AG04449 (cell line): ENCODE results near the gene FHOD3.

Source experiments
- CTCF ChIA-PET: fragments of 350-600 bp; formaldehyde crosslinking; extraction: SDS; loops from one replicate; lab custom pipeline; 2021; ENCODE audit warnings: antibody characterized with exemption; lab: Yijun Ruan, JAX
- POLR2A ChIA-PET: fragments of 400-600, 350-600 bp; formaldehyde crosslinking; extraction: SDS; loops from one replicate; lab custom pipeline; 2020; ENCODE audit warnings: antibody characterized with exemption, inconsistent platforms; lab: Yijun Ruan, JAX
- DNase-seq: peaks from one replicate; pipeline ENCODE4 v3.0.0-alpha.2; 2010; ENCODE audit warnings: low read depth, low spot score
- H3K4me3 ChIP-seq: 2 replicates; pipeline ENCODE4 v1.5.1; 2011; ENCODE audit warnings: low read depth, mild to moderate bottlenecking, control low read depth, low read length
- CTCF ChIP-seq: IDR thresholded peaks from one replicate; pipeline ENCODE4 v1.5.1; 2011; ENCODE audit warnings: mild to moderate bottlenecking, moderate library complexity, low read length, control low read depth, inconsistent platforms; ENCODE audit not compliant: insufficient read depth; ENCODE audit errors: missing control alignments

Gene FHOD3

DNA sequence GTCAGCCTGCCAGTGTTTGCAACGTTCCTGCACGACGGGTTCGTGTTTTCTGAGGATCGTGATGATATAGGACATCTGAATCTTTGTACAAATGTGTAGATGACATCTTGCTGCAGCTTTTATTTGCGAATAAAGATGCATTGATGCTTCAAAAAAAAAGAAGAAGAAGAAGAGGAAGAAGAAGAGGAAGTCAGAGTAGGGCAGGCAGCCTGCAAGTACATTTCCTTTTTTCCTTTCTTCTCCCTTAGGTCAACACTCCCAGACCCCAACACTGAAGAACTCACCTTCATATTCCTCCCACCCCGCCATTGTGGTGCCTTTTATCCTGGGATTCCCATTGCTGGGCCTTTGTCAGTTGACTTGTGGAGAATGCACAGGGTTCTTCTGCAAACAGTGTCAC is 91.5 kb downstream of the FHOD3 start:
- ChIA-PET POLR2A (no interaction called here), CTCF (no interaction called here)
- H3K4me3 ChIP-seq = no peak overlapping the region
- no peak for TF ChIP-seq CTCF
- DNase-seq = no peak

DNA sequence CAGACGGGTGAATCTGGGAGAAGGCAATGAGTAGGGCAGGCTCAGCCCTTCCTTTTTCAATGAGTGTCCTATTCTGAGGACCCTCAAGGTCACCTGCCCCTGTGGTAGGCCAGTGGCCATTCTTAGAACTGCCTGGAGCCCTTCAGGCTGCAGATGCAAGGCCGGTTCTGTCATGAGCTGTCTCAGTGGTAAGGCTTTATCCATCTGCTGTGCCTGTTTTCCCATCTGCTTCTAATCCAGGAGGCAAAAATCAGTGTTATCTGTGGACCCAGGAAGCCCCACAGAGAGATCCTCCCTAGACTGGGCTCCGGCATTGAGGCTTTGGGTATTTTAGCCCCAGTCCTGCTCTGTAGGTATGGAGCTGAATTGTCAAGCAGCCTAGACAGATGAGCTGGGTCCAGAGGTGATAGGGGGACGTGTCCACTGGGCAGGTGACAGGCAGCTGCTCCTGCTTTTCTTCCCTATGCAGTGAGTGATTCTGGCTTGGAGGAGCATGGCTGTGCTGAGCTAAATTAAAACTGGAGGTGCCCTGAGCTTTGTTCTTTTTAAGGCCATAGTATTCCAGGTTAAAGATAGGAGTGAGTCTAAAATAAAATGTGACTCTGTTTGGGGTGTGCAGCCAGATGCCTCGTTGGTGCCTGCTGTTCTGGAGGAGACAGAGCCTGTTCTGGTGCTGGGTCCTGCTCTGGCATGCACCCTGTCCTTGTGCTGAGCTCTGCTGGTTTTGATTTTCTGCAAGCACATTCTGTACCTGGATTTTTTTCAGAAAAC is 92.5 kb downstream of the FHOD3 start:
- ChIA-PET POLR2A (no interaction called here), CTCF (interaction anchor here (1.5 kb wide), 1 partner anchor 18 kb away, joined by 3 read pairs; no protein-coding TSS in a partner anchor)
- DNase-seq = no peak

DNA sequence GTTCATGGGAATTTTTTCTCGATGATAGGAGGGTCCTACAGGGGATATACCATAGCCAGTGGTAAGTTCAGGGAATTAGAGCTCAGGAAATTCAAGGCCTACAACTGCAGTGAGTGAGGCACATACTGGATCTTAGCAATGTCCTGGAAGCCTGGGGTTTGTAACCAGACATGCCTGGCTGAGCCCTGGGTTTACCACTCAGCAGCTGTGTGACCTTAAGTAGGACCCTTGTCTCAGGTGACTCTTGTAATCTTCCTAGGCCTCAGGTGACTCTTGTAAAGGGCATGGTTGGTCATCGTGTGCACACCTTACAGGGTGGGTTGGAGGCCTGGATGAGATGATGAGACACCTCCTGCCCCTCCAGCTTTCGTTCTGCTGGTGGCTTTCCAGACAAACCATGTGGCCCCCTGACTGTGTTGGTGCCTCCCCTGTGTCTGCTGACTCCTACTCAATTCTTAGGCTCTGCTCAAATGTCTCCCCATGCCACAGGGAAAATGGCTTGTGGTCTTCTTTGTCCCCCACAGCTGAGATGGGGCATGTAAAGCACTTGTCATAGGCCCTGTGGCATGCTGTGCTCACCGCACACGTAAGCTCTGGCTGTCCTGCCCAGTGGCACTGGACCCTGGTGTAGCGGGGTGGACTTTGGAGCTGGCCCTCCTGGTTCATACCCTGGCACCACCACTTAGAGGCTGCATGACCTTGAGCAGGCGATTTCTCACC is 94.1 kb downstream of the FHOD3 start:
- ChIA-PET CTCF (interaction anchor here (0.7 to 2.5 kb wide), 4 partner anchors 14 to 94 kb away, joined by 3 to 13 read pairs (median 4); partner anchors contain the start of gene FHOD3), POLR2A (no interaction called here)
- DNase-seq = no peak
- TF ChIP-seq CTCF = no peak
- no peak overlapping the region for H3K4me3 ChIP-seq

More for the DNA sequence above, 92.5 kb downstream of the FHOD3 start:
- no peak overlapping the region for H3K4me3 ChIP-seq
- no peak for TF ChIP-seq CTCF

- no peak overlapping the region for H3K4me3 ChIP-seq
- no peak for TF ChIP-seq CTCF
- DNase-seq = no peak
- ChIA-PET CTCF (interaction anchor here (0.7 to 2.5 kb wide), 4 partner anchors 13 to 94 kb away, joined by 3 to 13 read pairs (median 4); partner anchors contain the start of gene FHOD3), POLR2A (interaction anchor here (0.6 to 0.7 kb wide), 2 partner anchors 262 to 796 kb away, joined by 3 read pairs; no protein-coding TSS in a partner anchor)
Measured at GRCh38 chr18:36392164-36392978, 94.9 kb downstream of the FHOD3 start.

- POLR2A ChIA-PET = no interaction called here
- H3K4me3 ChIP-seq = no peak overlapping the region
- no peak for DNase-seq
- CTCF ChIA-PET = interaction anchor here (1.1 to 2.5 kb wide), 3 partner anchors 12 to 67 kb away, joined by 3 to 13 read pairs (median 4); no protein-coding TSS in a partner anchor
- TF ChIP-seq CTCF = no peak
Measured at GRCh38 chr18:36392979-36393287, 95.4 kb downstream of the FHOD3 start.
